ENCODE measurements around the gene ACTN3. TPM values are rescaled to one million over a fixed set of nuclear protein-coding genes. Genes with fewer than 3 reads are reported as not detected.
A peak's percentile ranks its signal among the peaks of the same experiment; 100 is the strongest.
"Not testable (repeated sequence)": the region's sequence is repeated elsewhere in the genome, so short reads cannot be mapped to it uniquely, and the experiment has no call there.

The ACTN3 gene
- total RNA-seq, 2 experiments from 2014 or later = 0.07 TPM; not detected in 1

DNA sequence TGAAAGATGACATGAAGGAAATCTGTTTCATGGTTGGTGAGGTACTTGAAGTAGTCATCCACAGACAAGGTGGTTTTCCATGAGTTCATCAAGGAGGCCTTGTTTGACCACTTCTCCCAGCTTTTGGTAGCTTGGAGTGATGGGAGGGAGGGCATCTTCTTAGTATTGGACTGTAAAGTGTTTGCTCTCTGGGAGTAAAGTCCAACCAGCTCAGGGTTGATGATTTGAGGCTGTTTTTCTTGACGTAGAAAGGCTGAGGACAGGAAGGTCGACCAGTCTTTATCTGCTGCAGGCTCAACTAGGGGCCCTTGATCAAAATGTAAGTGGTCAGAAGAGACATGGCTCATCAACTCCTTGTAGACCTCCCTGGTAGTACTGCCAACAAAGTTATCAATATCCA is 44.5 kb downstream of the ACTN3 start:
- intact Hi-C loops (cut with micrococcal nuclease) = no loop called here

GRCh38 chr11:66592457-66593302 is 46.0 kb downstream of the ACTN3 start, which contains the start of the genes CCDC87 and CCS:
Gene CCDC87, minus strand, starts transcription at chr11:66593063. Its CDS starts 48 bp downstream, at chr11:66593015.
Gene CCS, plus strand, starts transcription at chr11:66593185. Its CDS starts 77 bp downstream, at chr11:66593262.
- Mint-ChIP-seq H3K9me3 (no peaks in the 10 kb centered on the region), H3K27ac (peak within 1 kb of the TSS; percentile 98), H3K4me3 (peak within 1 kb of the TSS; percentile 100), H3K27me3 (ENCODE audit: low read depth) (no peaks in the 10 kb centered on the region), H3K4me1 (ENCODE audit: low read depth) (peaks cover 30% of the 10 kb centered on the region), H3K36me3 (ENCODE audit: low read depth) (peaks cover 5% of the 10 kb centered on the region)
- peak; percentile 98 for DNase-seq
- CTCF ChIA-PET = interaction anchor here (0.5 to 2.0 kb wide), 16 partner anchors 10 to 382 kb away, joined by 3 to 8 read pairs (median 3); partner anchors contain the start of genes RBM4 and RBM4B
- intact Hi-C loops (cut with micrococcal nuclease) = loop anchor here (1.0 kb wide), 3 partner anchors 24 to 86 kb away; partner anchors contain the start of genes RBM14 and RBM4

More for the DNA sequence above, 44.5 kb downstream of the ACTN3 start:
- Mint-ChIP-seq H3K27ac (no peak overlapping the region), H3K4me3 (no peak overlapping the region), H3K9me3 (no peaks in the 10 kb centered on the region), H3K36me3 (ENCODE audit: low read depth) (peaks cover 5% of the 10 kb centered on the region), H3K27me3 (ENCODE audit: low read depth) (no peaks in the 10 kb centered on the region), H3K4me1 (ENCODE audit: low read depth) (peaks cover 28% of the 10 kb centered on the region)
- CTCF ChIA-PET = interaction anchor here (1.3 to 2.0 kb wide), 3 partner anchors 10 to 86 kb away, joined by 4 to 8 read pairs (median 5); partner anchors contain the start of gene RBM4B
- no peak for DNase-seq

- Mint-ChIP-seq H3K36me3 (ENCODE audit: low read depth) (peaks cover 5% of the 10 kb centered on the region), H3K4me1 (ENCODE audit: low read depth) (peaks cover 30% of the 10 kb centered on the region), H3K9me3 (no peaks in the 10 kb centered on the region), H3K27me3 (ENCODE audit: low read depth) (no peaks in the 10 kb centered on the region), H3K4me3 (peak overlapping the region; percentile 100), H3K27ac (peak overlapping the region; percentile 98)
- CTCF ChIA-PET = interaction anchor here (1.3 to 2.0 kb wide), 5 partner anchors 12 to 100 kb away, joined by 3 to 8 read pairs (median 4); partner anchors contain the start of genes RBM4 and RBM4B
- intact Hi-C loops (cut with micrococcal nuclease) = loop anchor here (1.0 kb wide), 3 partner anchors 23 to 85 kb away; partner anchors contain the start of genes RBM14 and RBM4
- no peak for DNase-seq
These were observed 46.6 kb downstream of the ACTN3 start for GRCh38 chr11:66593303-66593635.

GRCh38 chr11:66593650-66594049 is 46.9 kb downstream of the ACTN3 start:
- Mint-ChIP-seq H3K4me1 (ENCODE audit: low read depth) (peaks cover 30% of the 10 kb centered on the region), H3K9me3 (no peaks in the 10 kb centered on the region), H3K4me3 (peak overlapping the region; percentile 100), H3K27me3 (ENCODE audit: low read depth) (no peaks in the 10 kb centered on the region), H3K27ac (peak overlapping the region; percentile 98), H3K36me3 (ENCODE audit: low read depth) (peaks cover 5% of the 10 kb centered on the region)
- CTCF ChIA-PET = interaction anchor here (1.0 to 1.6 kb wide), 3 partner anchors 84 to 100 kb away, joined by 3 to 4 read pairs (median 3); partner anchors contain the start of gene RBM4B
- intact Hi-C loops (cut with micrococcal nuclease) = loop anchor here (1.0 kb wide), 3 partner anchors 23 to 85 kb away; partner anchors contain the start of genes RBM14 and RBM4
- DNase-seq = no peak

GRCh38 chr11:66595245-66595904 is 48.7 kb downstream of the ACTN3 start:
- peak overlapping the region; percentile 48 for H3K27ac Mint-ChIP-seq
- intact Hi-C loops (cut with micrococcal nuclease) = no loop called here
- peaks cover 5% of the 10 kb centered on the region for H3K36me3 Mint-ChIP-seq (ENCODE audit: low read depth)
- DNase-seq = peak; percentile 11
- CTCF ChIA-PET = interaction anchor here (0.7 to 1.5 kb wide), 3 partner anchors 16 to 49 kb away, joined by 3 to 5 read pairs (median 4); partner anchors contain the start of gene ACTN3
- no peaks in the 10 kb centered on the region for H3K9me3 Mint-ChIP-seq
- peak overlapping the region; percentile 57 for H3K4me3 Mint-ChIP-seq
- H3K4me1 Mint-ChIP-seq (ENCODE audit: low read depth) = peaks cover 30% of the 10 kb centered on the region
- no peaks in the 10 kb centered on the region for H3K27me3 Mint-ChIP-seq (ENCODE audit: low read depth)

DNA sequence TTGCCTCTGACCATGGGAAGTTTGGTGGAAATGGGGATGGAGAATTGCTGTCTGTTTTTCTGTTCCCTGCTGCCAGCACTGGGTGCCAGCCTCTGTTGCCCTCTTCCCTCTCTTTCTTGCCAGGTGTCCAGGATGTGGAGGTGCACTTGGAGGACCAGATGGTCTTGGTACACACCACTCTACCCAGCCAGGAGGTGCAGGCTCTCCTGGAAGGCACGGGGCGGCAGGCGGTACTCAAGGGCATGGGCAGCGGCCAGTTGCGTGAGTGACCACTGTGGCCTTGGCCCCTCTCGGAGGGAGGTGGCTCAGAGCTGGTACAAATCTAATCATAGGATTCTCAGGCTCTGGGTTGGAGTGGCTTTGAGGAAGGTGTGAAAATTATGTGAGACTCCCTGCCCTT is 52.3 kb downstream of the ACTN3 start:
- Mint-ChIP-seq H3K4me3 (no peak overlapping the region), H3K4me1 (ENCODE audit: low read depth) (peaks cover 16% of the 10 kb centered on the region), H3K36me3 (ENCODE audit: low read depth) (peaks cover 5% of the 10 kb centered on the region), H3K27me3 (ENCODE audit: low read depth) (no peaks in the 10 kb centered on the region), H3K9me3 (no peaks in the 10 kb centered on the region), H3K27ac (no peak overlapping the region)
- CTCF ChIA-PET = interaction anchor here (0.6 kb wide), 1 partner anchor 406 kb away, joined by 7 read pairs; no protein-coding TSS in a partner anchor
- DNase-seq = no peak
- intact Hi-C loops (cut with micrococcal nuclease) = no loop called here

DNA sequence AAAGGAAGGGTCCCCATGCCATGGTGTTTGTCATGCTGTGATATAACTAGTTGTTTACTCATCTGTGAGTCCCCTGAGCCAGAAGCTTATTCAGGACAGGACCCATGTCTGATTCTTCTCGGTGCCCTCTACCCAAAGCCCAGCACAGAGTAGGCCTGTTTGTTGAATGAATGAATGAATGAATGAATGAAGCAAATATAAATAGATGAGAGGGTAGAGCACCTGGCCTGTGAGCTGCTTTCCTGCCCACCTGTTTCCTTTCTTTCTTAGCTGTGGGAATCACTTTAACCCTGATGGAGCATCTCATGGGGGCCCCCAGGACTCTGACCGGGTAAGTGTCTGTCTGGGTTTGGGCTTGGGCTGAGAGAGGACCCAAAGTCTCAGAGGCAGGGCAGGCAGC is 53.5 kb downstream of the ACTN3 start:
- CTCF ChIA-PET = interaction anchor here (0.6 kb wide), 1 partner anchor 20 kb away, joined by 3 read pairs; no protein-coding TSS in a partner anchor
- H3K27me3 Mint-ChIP-seq (ENCODE audit: low read depth) = no peaks in the 10 kb centered on the region
- H3K4me1 Mint-ChIP-seq (ENCODE audit: low read depth) = peaks cover 9% of the 10 kb centered on the region
- DNase-seq = no peak
- peaks cover 7% of the 10 kb centered on the region for H3K36me3 Mint-ChIP-seq (ENCODE audit: low read depth)
- no peak overlapping the region for H3K27ac Mint-ChIP-seq
- H3K9me3 Mint-ChIP-seq = no peaks in the 10 kb centered on the region
- H3K4me3 Mint-ChIP-seq = no peak overlapping the region
- intact Hi-C loops (cut with micrococcal nuclease) = no loop called here

GRCh38 chr11:66600631-66601233 is 54.0 kb downstream of the ACTN3 start:
- Mint-ChIP-seq H3K9me3 (no peaks in the 10 kb centered on the region), H3K27me3 (ENCODE audit: low read depth) (no peaks in the 10 kb centered on the region), H3K4me1 (ENCODE audit: low read depth) (peaks cover 4% of the 10 kb centered on the region), H3K36me3 (ENCODE audit: low read depth) (peaks cover 7% of the 10 kb centered on the region), H3K27ac (no peak overlapping the region), H3K4me3 (no peak overlapping the region)
- no peak for DNase-seq
- CTCF ChIA-PET = no interaction called here
- intact Hi-C loops (cut with micrococcal nuclease) = no loop called here

DNA sequence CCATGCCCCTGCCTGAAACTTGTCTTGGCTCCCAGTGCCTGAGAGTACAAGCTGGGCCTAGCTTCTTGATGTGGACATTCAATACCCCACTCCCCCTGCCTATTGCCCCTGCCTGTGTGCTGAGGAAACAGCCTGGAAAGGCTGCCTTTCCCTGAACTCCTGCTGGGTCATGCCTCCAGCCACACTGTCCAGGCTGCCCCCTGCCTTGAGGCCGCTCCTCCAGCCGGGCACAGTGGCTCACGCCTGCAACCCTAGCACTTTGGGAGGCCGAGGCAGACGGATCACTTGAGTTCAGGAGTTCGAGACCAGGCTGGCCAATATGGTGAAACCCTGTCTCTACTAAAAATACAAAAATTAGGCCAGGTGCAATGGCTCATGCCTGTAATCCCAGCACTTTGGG is 56.4 kb downstream of the ACTN3 start:
- H3K27ac Mint-ChIP-seq = no peak overlapping the region
- intact Hi-C loops (cut with micrococcal nuclease) = no loop called here
- H3K4me1 Mint-ChIP-seq (ENCODE audit: low read depth) = no peaks in the 10 kb centered on the region
- H3K27me3 Mint-ChIP-seq (ENCODE audit: low read depth) = no peaks in the 10 kb centered on the region
- DNase-seq = no peak
- no peak overlapping the region for H3K4me3 Mint-ChIP-seq
- H3K9me3 Mint-ChIP-seq = no peaks in the 10 kb centered on the region
- CTCF ChIA-PET = interaction anchor here (0.6 to 1.3 kb wide), 4 partner anchors 11 to 230 kb away, joined by 3 read pairs; no protein-coding TSS in a partner anchor
- peaks cover 7% of the 10 kb centered on the region for H3K36me3 Mint-ChIP-seq (ENCODE audit: low read depth)

DNA sequence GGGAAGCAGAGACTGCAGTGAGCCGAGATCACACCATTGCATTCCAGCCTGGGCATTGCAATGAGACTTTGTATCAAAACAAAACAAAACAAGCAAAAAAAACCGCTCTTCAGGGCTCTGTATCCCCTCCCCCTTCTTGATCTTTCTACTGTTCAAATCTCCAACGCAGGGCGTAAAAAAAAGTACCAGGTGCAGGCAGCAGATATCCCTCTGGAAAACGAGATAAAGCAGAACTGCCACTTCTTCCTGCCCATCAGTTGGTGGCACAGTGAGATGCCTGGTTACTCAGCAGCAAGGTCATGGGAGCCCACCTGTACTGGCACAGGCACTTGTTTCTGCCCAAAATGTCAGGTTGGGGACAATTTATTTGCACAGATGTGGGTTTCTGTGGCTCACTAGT is 57.5 kb downstream of the ACTN3 start:
- Mint-ChIP-seq H3K4me1 (ENCODE audit: low read depth) (no peaks in the 10 kb centered on the region), H3K27me3 (ENCODE audit: low read depth) (no peaks in the 10 kb centered on the region), H3K36me3 (ENCODE audit: low read depth) (peaks cover 9% of the 10 kb centered on the region), H3K27ac (no peak overlapping the region), H3K9me3 (no peaks in the 10 kb centered on the region), H3K4me3 (no peak overlapping the region)
- no peak for DNase-seq
- intact Hi-C loops (cut with micrococcal nuclease) = no loop called here
- CTCF ChIA-PET = interaction anchor here (0.5 to 2.0 kb wide), 3 partner anchors 12 to 24 kb away, joined by 3 to 4 read pairs (median 4); partner anchors contain the start of gene CCDC87

DNA sequence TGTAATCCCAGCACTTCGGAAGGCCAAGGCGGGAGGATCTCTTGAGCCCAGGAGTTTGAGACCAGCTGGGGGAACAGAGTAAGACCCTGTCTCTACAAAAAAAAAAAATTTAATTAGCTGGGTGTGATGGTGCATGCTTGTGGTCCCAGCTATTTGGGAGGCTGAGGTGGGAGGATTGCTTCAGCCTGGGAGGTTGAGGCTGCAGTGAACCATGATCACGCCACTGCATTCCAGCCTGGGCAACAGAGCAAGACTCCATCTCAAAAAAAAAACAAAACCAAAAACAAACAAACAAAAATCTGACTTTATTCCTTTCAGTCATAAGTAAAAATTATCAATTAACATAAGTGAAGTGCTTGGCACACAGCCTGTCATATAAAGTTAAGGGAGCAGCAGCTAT is 59.9 kb downstream of the ACTN3 start:
- not testable (repeated sequence) for H3K9me3 Mint-ChIP-seq

More for the DNA sequence above, 59.9 kb downstream of the ACTN3 start:
- intact Hi-C loops (cut with micrococcal nuclease); H3K27me3 Mint-ChIP-seq (ENCODE audit: low read depth); H3K4me3 Mint-ChIP-seq; DNase-seq; CTCF ChIA-PET; H3K4me1 Mint-ChIP-seq (ENCODE audit: low read depth); H3K36me3 Mint-ChIP-seq (ENCODE audit: low read depth); H3K27ac Mint-ChIP-seq: not testable (repeated sequence)

All from activated naive CD4-positive, alpha-beta T cell treated with anti-CD3 and anti-CD28 coated beads for 36 hours (primary cell).